Activated gamma-delta T cell treated with anti-CD3 and anti-CD28 coated beads, Interleukin-2, amount 50 U/mL, for 16 hours (primary cell): ENCODE data around the gene KRT35.
A peak's percentile ranks its signal among the peaks of the same experiment; 100 is the strongest.

Experiments
- DNase-seq: peaks from one replicate; pipeline ENCODE4 v3.0.0-alpha.2; 2020; ENCODE audit warnings: low read depth

Gene KRT35

DNA sequence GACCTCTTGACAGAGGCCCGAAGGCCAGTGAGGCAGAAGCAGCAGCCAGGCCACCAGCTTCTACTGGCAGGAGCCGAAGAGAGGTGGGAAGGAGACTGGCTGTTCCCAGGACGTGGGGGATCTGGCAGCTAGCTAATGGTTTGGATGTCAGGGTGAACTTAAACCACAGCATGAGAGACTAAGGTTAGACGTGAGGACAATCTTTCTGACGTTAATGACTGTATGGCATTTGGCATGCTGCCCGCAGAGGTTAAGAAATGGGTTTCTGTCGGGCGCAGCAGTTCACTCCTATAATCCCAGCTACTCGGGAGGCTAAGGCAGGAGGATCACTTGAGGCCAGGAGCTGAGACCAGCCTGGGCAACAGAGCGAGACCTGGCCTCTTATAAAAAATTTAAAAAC is 30.8 kb upstream of the KRT35 start:
- DNase-seq = no peak

DNA sequence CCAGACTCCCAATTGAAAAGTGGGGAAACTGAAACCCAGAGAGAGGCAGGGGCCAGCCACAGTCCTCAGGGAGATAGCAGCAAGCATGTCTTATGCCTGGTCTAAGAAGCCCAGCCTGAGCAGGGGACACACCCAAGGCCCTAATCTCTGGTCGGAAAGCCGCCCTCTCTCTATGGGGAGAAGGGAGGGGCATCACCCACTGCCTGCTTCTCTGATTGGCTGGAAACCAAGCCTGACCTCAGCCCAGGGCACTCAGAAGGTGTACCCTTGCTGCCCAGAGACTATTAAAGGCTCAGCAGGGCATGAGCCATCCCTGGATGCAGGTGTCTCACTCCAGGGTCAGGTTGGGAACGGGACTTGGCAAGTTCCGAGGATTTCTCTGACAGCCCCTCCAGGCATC is 30.2 kb upstream of the KRT35 start:
- no peak for DNase-seq

DNA sequence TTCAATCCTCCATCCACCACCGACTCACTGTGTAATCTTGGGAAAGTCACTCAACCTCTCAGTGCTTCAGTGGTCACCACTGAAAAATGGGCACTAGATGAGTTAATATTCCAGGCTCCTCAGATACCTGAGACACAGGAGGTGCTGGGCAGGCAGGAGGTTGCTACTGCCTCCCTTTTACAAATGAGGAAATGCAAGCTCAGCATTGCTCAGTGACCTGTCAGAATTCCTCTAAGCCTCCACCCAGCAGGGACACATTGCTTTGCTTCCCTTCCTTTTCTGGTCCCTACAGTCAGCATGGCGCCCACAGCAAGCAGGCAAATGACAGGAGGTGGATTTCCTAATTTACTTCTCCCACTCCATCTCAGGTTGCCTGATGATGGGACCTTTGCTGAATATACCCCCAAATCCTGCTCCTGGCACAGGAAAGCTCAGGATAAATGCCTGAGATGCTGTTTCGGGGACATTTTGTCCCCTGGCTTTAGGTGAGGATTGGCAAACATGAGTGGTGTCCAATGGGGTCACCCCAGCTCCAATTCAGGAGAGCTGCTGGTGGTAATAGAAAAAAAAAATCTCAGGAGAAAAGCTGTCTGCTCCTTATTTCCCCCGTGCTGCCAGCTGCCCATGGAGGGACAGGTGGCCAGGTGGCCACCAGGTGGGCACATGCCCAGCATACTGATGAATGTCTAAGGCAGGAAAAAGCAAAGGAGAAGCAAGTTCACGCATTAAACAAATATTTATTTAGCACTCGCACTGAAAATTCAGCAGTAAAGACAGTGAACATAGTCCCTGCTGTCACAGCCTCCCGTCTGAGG is 29.5 kb upstream of the KRT35 start:
- DNase-seq = no peak

DNA sequence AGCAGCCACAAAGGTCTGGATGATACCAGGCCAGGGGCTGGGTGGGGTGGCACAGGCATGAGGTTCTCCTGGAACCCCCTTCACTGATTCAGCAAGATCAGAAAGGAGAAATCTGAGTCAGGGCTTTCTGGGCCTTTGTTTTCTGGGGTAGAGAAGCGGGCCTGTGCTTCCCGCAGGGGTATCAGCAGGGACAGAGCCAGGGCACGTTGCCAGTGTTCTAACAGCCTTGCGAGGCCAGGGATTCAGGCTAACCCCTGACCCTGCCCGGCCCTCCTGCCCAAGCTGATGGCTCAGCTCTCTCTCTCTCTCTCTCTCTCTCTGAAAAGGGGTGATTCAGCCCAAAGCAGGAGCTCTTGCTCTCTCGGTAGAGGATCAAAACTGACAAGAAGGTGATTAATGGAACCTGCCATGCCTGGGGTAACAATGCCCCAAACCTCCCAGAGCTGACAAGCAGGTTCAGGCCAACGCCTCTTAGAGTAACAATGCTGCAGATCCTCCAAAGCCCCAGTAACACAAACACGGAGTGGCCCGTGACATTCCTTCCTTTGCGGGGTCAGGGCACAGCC is 26.4 kb upstream of the KRT35 start:
- DNase-seq = no peak

DNA sequence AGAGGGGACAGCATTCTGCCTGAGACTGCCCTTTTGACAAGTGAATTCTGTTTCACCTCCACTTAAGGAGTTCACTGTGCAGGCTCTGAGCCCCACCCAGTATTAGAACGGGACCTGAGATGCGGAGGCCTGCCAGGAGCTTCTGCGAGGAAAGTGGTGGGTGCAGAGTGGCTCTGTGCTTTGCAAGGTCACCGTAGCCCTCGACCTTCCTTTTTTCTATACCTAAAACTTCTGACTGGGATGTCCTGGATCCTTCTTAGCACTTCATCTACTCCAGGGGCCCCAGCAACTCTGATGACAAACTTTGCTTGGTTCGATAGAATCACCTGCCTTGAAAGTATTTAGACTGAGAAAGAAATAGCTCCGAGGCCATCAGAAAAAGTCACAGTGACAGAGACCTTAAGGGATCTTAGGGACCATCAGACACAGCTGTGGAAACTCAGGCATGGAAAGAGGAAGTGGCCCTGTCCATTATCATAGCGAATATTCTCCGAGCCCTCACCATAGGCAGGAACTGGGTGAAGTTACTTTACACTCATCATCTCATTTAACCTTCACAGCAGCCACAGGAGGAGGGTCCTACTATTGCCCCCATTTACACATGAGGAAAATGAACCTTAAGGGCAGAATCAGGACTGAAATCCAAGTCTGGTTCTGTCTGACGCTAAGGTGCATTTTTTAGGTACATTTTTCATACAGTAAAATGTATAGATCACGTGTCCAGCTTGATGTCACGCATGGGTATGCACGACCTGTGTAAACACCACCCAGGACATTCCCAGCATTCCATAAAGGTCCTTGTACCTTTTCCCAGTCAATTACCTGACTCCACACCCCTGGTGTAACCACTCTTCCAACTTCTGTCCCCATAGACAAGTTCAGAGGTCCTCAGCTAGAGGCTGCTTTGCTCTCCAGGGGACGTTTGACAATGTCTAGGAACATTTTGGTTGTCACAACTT is 25.1 kb upstream of the KRT35 start:
- DNase-seq = no peak

DNA sequence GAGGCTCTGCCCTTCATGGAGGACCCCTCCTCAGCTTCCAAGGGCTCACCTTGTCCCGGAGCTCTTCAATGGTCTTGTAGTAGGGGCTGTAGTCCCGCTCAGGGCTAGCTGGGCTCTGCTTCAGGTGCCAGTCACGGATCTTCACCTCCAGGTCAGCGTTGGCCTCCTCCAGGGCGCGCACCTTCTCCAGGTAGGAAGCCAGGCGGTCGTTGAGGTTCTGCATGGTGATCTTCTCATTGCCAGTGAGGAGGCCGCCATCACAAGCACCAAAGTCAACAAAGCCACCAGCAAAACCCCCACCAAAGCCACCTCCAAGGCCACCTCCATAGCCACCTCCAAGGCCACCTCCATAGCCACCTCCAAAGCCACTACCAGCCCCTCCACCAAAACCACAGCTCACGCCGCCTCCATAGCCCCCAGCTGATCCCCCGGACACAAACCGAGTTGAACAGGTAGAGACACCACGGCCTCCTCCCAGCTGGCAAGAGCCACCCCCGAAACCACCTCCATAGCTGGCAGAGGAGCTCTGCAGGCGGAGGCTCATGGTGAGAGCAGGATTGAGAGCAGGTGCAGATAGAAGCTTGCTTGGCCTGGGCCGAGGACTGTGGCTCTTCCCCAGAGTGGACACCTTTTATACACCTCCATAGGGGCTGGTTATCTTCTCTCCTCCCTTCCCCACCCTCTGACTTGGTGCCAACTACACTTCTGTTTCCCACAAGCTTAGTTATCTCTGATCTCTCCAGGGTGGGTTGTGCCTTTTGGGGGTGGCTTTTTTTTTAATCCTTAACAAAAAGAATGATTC is 24.3 kb upstream of the KRT35 start, which contains the start of gene KRT13:
Gene KRT13 (minus strand): TSS at position 606 of the 802 bp plus-strand sequence. CDS start 62 bp downstream, at position 544.
- DNase-seq = no peak

DNA sequence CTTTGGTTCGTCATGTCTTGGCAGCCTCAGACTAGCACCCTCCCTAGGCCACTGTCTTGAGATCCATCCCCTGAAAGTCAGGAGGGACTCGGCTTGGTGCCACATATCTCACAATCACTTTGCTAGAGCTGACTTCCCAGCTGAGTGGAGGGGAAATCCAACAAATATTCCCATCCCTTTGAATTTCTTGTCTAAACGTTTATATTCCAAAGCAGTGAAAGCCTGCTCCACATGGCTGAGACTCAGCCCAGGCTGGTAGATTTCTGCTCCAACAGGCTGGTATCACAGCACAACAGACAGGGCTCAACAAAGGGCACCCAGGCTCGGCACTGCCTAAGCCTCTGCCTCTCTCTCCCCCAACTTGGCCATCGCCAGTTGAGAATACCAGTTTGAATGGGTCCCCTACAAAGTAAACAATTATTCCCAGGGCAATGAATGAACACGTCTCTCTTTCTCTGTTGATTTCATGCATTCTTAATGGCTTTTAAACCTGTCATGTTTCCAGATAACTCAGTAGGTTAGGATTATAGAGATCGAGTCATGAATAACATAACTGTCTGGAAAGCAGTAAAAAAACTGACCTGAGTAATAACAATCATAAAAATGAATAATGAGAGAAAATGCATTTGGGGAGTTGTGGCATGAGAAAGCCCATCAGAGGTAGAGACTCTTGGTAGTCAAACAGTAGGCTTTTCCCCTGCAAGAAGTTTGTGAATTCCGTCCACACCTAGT is 23.5 kb upstream of the KRT35 start:
- DNase-seq = no peak

DNA sequence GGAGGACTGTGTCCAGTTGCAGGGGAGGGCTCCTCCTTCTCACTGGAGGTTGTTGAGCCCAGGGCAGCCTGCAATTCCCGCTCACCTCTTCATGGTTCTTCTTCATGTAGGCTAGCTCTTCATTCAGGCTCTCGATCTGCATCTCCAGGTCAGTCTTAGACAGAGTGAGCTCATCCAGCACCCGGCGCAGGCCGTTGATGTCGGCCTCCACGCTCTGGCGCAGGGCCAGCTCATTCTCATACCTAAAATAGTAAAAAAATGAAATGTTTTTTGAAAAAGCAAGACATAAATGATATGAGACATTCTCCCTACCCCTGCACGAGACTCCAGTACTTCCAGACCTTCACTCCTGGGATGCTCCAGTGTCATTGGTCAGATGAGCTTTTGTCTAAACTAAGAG is 22.3 kb upstream of the KRT35 start:
- DNase-seq = no peak

DNA sequence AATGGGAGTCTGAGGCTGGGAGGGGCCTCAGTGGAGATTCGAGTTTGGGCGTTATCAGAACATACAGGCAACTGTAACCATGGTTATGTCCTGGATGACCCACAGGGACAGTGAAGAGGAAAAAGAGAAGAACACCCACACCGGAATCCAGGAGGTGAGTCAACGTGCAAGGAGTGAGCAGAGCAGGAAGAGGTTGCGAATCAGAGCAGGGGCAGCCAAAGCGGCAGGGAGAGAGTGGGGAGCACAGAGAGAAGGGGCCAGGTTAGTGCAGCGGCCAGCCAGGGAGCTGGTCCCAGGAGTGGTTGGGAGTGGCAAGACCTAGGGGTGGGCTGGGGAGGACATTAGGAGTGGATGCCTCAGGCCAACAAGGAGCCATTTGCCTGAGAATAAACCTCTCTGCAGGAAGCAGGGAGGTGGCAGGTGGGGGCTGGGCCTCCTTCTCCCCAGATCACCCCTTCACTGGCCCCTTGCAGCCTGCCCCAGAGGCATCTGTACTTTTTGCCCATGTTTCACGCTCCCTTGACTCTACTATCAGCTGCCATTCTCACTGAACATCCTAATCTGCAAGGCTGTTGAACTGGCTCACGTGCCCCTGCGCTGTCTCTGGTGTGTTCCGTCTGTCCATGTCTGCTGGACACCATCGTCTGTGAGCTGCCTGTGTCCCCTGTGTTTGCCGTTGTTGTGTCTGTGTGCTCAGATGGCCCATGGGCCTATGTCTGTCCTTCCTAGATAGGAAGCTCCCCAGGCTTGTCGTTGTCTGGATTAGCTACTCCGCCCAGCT is 19.4 kb upstream of the KRT35 start:
- DNase-seq = no peak

DNA sequence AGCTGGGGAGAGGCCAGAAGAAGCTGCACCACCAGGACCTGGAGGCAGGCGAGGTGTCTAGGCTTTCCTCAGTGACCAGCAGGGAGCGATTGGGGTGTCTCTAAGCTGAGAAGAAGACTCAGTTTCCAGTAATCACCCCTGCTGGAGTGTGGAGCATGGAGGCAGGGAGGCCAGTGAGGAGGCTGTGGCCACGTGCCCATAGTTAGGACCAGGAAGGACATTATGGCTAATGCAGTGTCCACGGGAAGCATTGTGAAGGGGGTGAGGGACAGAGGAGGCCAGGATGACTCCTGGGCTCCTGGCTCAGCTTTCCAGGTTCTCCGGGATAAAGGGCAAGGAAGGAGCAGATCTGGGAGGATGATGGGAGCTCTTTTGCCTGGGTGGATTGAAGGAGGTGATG is 18.8 kb upstream of the KRT35 start:
- no peak for DNase-seq

DNA sequence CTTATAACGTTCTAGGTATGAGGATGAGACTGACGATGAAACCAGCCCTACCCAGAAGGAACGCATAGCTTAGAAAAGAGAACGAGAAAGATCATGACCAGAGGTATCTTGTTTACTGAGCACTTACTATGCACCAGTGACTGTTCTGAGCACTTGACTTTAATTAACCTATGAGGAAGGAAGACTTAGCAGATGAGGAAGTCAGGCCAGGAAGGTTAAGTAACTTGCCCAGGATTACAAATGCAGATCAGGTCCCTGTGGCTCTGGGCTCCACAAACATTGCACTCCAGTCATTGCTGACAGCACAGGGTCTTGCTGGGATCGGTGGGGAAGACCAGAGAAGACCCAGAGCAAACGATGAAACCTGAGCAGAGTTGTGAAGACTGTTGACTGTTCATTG is 17.3 kb upstream of the KRT35 start:
- DNase-seq = no peak

DNA sequence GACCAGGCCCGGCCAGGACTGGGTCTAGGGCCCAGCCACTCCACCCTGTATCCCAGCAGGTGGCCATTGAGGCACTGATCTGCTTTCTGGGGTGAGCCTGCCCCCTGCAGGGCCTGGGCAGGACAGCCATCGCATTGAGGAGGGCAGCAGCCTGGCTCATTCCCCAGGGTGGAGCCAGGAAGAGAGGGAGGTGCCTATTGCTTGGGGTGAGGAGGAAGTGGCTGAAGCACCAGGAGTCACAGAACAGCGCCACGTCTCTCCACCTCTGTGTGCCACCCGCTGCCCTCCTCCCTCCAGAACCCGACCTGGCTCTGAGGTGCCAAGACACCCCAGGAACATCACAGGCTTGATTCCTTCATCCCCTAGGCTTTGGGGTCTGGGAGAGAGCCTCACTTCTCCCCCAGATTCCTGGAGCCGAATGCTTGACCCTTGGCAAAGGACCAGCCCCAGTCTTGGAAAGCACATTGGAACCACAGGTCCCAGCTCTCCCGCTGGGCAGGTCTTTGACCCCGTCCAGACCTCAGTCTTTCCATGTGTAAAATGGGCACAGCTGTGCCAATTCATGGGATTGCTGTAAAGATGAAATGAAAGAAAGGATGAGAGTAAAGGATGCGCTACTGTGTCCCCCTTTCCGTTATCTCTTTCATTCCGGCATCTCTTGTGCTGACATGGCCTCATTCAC is 16.0 kb upstream of the KRT35 start:
- peak; percentile 39 for DNase-seq

DNA sequence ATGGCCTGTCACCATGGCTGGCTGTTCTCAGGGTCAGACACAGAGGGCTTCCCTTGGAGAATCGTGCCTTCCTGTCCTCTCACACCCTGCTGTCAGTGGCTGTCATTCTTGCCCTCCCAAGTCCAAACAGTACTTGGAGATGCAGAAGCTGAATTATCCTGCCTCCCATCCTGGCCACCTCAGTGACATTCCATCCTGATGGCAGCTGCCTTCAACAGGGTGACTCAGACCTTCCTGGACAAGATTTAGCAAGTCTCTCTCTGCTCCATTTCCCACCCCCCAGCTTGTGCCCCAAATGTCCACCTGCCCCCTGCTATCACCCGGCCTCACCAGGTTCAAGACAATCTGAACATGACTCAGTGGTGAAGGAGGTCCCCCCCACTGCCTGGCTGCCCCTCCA is 13.6 kb upstream of the KRT35 start:
- DNase-seq = no peak

DNA sequence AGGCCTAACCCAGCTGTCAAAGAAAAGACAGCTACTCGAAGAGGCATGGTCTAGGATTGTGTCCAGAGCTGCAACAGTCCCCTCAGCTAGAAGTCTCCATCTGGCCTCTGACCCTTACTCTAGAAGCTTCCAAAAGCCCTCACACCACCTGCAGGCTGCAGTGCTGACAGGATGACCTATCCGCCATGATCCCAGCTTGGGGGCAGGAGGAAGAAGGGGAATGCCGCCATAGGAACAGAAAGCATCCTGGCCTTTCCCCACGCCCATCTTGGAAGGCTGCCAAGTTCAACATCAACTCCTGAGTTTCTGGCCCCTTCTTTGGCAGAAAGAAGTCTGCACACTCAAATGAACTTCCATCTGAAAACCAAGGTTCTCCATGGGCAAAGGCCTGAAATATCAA is 11.8 kb upstream of the KRT35 start:
- no peak for DNase-seq

DNA sequence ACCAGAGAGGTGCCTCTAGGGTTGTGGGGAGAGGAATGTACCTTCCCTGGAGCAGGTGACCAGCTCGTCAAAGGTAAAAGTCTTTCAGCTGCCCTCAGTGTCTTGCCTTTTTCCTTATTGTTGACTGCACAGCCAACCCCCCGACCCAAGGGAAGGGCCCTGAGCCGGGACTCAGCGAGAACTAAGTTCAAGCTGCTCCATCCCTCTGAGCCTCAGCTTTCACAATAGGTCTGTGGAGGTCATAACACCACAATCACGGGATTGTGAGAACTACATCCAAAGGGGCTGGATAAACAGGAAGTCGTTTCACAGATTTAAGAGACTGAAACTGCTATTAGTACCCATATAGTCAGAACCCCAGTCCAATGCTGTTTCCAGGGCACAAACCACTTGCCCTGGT is 11.4 kb upstream of the KRT35 start:
- DNase-seq = no peak

DNA sequence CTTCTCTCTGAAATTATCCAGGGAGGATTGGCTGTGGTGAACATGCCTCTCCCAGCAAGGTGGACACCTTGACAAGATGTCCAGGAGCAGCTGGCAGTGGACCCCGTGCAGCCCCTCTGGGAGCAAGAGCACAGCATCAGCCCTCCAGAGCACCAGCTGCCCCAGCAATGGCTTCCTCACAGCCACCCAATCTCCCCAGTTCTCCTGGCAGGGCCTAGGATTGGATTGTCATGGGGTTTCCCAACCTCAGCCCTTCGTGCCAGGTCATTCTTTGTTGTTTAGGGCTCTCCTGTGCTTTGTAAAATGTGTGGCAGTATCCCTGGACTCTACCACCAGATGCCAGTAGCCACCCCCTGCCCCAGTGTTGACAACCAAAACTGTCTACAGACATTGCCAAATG is 10.5 kb upstream of the KRT35 start:
- no peak for DNase-seq

DNA sequence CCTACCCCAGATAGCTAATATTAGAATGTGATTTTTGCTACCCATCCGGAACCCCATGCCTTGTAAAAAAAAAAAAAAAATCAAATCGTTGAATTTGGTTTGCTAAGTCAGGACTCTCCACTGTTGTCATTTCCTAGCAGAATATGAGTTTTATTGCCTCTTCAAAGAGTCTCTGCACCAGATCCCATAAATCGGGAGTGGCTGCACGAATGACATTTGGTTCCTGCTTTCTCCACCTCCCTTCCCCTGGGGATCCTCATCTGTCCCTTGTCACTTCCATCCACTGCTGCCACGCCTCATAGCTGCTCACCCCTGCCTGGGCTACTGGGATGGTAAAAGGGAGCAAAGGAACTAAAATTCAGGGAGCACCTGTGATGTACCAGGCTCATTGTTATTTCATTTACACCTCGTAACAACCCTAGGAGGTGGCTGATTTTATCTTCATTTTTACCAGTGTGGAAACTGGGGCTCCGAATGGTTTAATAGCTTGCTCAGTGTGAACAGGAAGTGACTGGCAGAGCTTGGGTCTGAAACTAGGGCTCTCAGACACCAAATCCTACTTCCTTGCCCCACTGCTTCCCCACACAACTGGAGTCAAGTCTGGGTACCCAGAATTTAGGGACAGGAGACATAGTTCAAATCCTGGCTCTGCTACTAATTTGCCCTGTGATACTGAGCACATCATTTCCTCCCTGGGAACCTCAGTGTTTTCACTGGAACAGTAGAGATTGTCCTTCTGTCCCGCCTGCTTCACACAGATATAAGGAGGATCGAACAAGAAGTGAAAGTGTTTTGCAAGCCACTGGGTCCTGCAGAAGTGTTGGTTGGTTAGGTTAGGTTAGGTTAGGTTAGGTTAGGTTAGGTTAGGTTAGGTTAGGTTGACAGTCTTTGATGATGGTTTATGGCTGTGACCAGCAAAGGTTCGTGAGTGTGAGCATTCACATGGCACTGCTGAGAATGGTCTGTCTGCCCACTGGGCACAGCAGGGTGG is 9.3 kb upstream of the KRT35 start:
- DNase-seq = no peak

DNA sequence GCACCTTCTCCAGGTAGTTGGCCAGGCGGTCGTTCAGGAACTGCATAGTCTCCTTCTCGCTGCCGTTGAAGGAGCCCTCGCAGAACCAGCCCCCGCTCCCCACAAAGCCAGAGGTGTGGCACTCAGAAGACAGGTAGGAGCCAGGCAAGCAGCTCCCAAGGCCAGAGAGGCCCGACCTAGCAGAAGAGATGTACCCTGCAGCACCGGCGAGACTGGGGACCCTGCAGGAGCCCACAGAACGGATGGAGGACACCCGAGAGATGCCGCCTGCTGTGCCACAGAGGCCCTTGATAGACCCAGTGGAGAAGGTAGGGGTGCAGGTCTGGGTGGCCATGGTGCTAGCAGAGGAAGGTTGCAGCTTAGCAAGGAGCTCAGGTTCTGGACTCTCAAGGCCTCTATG is 8.6 kb upstream of the KRT35 start, which contains the start of gene KRT36:
Gene KRT36 (minus strand): TSS at position 380 of the 400 bp plus-strand sequence. CDS start 46 bp downstream, at position 334.
- no peak for DNase-seq
